ENCODE measurements around the gene CLK2.
A peak's percentile ranks its signal among the peaks of the same experiment; 100 is the strongest.
"Not testable (repeated sequence)": the region's sequence is repeated elsewhere in the genome, so short reads cannot be mapped to it uniquely, and the experiment has no call there.

CLK2 gene

DNA sequence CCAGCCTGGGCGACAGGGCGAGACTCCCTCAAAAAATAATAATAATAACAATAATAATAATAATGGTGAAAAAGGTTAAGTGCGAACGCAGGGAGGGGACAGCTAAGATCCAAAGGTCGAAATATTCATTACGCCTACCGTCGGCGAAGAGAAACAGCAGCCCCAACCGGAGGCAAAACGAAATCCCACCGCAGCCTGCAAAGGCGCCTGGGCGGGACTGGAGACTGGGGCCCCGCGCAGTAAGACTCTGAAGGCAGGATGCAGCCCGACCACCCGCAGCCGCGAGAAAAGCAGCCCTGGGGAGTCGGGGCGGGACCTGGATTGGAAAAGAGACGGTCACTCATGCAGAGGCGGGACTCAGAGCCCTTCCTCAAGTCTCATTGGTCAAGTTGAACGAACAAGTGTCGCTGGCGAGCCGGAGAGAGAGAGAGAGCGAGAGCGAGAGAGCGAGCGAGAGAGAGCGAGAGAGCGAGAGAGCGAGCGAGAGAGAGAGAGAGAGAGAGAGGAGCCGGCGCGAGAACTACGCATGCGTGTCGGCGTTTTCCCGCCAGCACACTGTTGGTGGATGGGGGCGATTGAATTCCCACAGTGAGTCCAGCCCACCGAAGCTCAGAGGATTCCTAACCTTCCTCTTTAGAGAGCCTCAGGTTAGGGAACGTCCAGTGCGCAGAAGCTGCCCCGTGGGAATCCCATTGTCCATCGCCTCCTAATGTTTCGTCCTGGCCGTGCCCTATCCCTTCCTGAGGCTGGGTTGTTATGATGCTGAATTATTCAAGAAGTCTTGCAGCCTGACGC, 28.7 kb downstream of the CLK2 start:
- DNase-seq (ENCODE audit: low read depth in 1 of 2, low spot score in 1 of 2): peak; percentile 96 to 100
- TF ChIP-seq JUND (IDR thresholded peaks at IDR 0.05; ENCODE audit: low read depth): no peak
- in situ Hi-C loops (cut with HindIII; ENCODE audit: low pct_unique_long_range_greater_than_20kb, low sequenced_read_pairs): no loop called here

DNA sequence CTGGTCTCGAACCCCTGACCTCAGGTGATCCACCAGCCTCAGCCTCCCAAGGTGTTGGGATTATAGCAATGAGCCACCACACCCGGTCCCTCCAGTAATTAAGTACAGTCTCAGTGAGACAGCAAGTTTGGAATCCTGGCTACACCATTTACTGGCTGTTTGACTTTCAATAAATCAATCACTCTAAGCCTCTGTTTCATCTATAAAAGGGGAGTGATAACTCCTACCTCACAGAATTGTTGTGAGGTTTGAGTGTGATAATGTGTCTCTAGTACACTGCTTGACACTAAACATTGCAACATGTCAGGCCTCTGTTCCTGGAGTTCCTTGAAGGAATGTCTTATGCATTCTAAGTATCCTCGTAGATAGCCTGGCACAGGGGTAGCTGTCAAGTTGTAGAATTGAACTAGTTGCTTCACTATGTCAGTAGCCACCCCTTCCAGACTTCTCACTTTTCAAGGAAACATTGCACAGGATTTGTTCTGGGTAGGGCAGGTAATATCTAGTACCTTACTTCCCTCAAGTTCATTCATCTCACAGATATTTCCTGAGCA, 30.4 kb downstream of the CLK2 start:
- no peak for DNase-seq (ENCODE audit: low read depth in 1 of 2, low spot score in 1 of 2)
- TF ChIP-seq JUND (IDR thresholded peaks at IDR 0.05; ENCODE audit: low read depth): no peak
- in situ Hi-C loops (cut with HindIII; ENCODE audit: low pct_unique_long_range_greater_than_20kb, low sequenced_read_pairs): no loop called here

DNA sequence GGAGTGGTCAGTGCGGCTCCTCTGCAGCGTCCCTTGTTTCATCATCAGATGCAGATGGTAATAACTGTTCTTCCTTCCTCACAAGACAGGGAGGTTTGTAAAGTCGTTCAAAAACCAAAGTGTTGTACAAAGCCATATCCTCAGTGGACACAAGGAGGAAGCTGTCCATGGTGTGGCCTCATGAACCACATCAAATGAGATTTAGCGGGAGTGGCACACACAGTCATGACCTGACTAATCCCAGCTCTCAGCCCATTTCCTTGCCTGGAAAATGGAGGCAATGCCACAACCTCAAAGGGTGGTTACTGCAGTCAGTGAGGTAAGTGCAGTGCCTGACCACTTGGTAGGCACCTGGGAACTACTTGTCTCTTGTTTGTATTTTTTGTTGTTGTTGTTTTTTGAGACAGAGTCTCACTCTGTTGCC, 31.5 kb downstream of the CLK2 start:
- no peak for TF ChIP-seq JUND (IDR thresholded peaks at IDR 0.05; ENCODE audit: low read depth)
- no peak for DNase-seq (ENCODE audit: low read depth in 1 of 2, low spot score in 1 of 2)
- in situ Hi-C loops (cut with HindIII; ENCODE audit: low pct_unique_long_range_greater_than_20kb, low sequenced_read_pairs): no loop called here

DNA sequence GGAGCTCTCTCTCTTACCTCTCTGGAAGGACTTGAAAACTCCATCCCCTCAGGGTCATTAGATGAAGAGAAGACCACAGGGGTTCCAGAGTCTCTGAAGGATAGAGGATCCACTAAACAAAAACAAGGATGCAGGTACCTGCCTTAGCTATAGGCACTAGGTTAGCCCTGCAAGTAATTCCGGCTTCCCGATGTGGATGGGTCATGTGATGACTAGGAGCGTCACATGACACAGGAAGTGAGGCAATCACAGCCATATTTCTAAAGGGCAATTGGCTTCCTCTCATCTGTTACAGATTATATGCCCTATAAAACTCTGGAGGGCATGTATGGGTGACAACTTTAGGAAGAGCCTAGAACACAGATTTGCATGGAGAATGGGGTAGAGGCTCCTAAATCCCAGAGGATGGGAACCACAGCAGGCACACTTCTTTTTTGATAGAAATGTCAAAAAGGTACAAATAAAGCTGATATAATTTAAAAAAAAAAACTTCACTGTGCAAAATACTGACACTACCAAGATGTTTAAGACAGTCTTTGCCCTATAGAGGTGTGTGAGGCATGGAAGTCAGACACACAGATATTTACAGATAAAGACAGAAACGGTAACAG, 32.1 kb downstream of the CLK2 start:
- 0 out of 2 replicates have a peak, but pooled peaks have one; percentile 14 for TF ChIP-seq JUND (IDR thresholded peaks at IDR 0.05; ENCODE audit: low read depth)
- peak; percentile 80 to 92 for DNase-seq (ENCODE audit: low read depth in 1 of 2, low spot score in 1 of 2)
- in situ Hi-C loops (cut with HindIII; ENCODE audit: low pct_unique_long_range_greater_than_20kb, low sequenced_read_pairs): no loop called here

DNA sequence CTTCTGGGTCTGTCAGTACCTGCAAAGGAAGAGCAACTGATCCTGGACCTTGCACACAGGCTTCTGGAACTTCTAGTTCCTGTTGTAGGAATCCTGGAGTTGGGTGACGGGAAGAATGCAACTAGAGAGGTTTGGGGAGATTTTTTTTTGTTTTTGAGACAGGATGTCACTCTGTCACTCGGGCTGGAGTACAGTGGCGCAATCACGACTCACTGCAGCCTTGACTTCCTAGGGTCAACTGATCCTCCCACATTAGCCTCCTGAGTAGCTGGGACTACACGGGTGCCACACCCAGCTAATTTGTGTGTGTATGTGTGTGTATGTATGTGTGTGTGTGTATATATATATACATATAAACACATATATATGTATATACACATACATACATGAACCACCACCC, 36.9 kb downstream of the CLK2 start:
- in situ Hi-C loops (cut with HindIII; ENCODE audit: low pct_unique_long_range_greater_than_20kb, low sequenced_read_pairs): no loop called here
- no peak for DNase-seq (ENCODE audit: low read depth in 1 of 2, low spot score in 1 of 2)
- TF ChIP-seq JUND (IDR thresholded peaks at IDR 0.05; ENCODE audit: low read depth): no peak

DNA sequence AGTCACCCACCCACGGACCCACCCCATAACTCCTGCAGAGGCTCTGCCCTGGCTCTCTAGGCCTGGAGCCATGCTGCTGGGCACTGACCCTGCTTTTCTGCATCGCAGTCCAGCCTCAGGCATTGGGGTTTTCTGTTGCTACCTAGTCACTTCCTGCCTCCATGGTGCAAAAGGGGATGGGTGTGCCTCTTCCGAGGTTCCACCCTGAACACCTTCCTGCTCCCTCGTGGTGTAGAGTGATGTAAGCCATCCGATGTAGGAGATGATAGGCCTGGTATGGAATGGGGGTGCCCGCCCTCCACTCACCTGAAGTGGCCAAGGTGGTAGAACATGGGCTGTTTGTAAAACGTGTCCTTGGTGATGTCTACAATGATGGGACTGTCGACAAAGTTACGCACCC, 37.9 kb downstream of the CLK2 start:
- in situ Hi-C loops (cut with HindIII; ENCODE audit: low pct_unique_long_range_greater_than_20kb, low sequenced_read_pairs); DNase-seq (ENCODE audit: low read depth in 1 of 2, low spot score in 1 of 2): not testable (repeated sequence)

DNA sequence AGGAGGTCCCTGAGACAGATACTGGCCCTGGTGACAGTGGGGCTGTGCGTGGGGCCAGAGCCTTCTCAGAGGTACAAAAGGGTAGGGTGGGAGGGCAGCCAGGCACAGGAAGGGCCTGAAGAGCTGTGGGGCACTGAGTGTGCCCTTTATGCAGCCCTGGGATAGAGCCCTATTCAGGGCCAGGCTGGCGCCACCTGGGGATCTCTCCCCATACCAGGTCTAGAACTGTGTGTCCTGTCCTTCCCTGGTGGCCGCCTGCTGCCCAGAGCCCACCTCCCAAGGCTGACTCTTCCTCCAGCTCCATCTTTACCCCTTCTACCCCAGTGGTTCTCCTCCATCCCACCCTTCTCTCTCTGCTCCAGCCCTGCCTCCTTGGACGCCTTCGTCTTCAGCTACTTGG, 39.8 kb downstream of the CLK2 start:
- DNase-seq (ENCODE audit: low read depth in 1 of 2, low spot score in 1 of 2); in situ Hi-C loops (cut with HindIII; ENCODE audit: low pct_unique_long_range_greater_than_20kb, low sequenced_read_pairs): not testable (repeated sequence)

DNA sequence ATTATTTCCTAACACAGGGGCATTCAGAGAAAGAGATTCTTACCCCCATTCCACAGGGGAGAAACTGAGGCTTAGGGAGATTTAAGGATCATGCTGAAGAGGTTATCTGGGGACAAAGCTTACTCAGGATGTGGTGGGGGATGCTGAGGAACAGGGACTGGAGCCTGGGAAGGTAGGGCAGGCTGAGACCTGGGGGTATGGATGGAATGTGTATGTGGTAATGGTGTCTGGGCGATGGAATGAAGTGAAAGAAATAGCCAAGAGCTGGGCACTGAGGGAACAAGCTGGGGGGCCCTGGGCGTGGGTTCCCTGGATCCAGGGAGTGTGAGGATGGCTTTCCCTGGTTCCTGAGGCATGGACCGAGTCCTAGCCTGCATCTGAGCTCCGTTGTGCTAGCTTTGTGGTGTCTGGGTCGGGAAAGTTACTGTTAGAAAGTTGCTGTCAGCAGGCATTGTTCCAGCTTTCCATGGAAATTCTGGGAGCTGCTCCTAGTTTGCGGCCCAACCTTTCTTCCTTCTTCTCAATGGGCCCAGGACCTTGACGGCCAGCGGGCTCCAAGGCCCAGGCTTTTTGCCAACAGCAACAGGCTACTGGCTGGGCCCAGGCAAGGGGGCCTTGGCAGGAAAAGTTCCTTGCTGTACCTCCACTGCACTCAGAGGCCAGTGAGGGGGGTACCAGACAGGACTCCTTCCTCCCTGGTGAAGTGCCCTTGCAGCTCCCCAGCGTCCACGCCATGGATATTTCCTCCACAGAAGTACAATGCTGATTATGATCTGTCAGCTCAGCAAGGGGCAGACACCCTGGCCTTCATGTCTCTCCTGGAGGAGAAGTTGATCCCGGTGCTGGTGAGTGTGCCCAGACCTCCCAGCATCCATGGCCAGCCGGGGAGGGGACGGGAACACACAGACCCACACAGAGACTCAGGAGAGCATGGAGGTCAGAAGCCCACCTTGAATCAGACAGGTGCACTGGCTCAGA, 41.0 kb downstream of the CLK2 start:
- in situ Hi-C loops (cut with HindIII; ENCODE audit: low pct_unique_long_range_greater_than_20kb, low sequenced_read_pairs); DNase-seq (ENCODE audit: low read depth in 1 of 2, low spot score in 1 of 2): not testable (repeated sequence)

DNA sequence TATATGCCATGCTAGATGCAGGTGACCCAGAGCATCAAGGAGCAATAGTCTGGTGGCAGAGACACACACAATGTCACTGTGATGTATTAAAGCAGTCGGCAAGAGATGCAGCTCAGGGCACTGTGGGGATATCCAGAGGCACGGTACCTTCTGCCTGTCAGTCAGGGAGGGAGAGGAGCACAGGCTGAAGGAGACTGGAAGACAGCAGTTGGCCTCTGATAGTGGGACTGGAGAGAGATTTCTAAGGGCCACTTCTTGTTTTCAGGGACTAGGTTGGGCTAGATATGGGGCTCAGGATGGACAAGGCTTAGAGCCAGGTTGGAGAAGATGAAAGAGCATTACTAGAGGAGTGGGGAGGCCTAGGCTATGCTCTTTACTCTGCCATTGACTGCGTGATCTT, 42.0 kb downstream of the CLK2 start:
- in situ Hi-C loops (cut with HindIII; ENCODE audit: low pct_unique_long_range_greater_than_20kb, low sequenced_read_pairs); DNase-seq (ENCODE audit: low read depth in 1 of 2, low spot score in 1 of 2): not testable (repeated sequence)

DNA sequence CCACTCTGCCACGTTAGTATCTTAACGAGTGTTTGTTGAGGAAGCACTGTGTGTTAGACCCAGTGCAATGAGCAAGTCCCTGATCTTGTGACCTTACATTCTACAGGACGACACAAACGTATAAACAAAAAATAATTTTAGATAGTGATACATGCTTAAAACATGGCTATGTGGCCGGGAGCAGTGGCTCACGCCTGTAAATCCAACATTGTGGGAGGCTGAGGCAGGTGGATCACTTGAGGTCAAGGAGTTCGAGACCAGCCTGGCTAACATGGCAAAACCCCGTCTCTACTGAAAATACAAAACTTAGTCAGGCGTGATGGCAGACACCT, 45.2 kb downstream of the CLK2 start:
- no peak for TF ChIP-seq JUND (IDR thresholded peaks at IDR 0.05; ENCODE audit: low read depth)
- in situ Hi-C loops (cut with HindIII; ENCODE audit: low pct_unique_long_range_greater_than_20kb, low sequenced_read_pairs): no loop called here
- no peak for DNase-seq (ENCODE audit: low read depth in 1 of 2, low spot score in 1 of 2)

DNA sequence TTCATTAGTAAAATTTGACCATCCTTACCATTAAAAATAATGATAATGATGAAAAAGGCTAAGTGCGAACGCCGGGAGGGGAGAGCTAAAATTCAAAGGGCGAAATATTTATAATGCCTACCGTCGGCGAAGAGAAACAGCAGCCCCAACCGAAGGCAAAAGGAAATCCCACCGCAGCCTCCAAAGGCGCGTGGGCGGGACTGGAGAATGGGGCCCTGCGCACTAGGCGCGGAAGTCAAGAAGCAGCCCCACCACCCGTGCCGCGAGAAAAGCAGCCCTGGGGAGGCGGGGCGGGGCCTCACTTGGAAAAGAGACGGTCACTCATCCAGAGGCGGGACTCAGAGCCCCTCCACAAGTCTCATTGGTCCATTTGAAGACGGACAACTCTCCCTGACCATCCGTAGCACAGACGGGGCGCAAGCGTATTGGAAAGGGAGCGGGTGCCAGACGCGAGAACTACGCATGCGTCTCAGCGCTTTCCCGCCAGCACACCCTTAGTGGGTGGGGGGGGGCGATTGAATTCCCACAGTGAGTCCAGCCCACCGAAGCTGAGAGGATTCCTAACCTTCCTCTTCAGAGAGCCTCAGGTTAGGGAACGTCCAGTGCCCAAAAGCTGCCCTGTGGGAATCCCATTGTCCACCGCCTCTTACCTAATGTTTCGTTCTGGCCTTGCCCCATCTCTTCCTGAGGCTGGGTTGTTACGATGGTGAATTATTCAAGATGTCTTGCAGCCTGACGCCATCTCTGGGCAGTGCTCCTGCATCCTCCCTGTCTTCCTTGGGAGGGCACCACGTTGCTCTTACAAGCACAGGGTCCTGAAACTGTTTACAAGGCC, 45.8 kb downstream of the CLK2 start:
- no peak for TF ChIP-seq JUND (IDR thresholded peaks at IDR 0.05; ENCODE audit: low read depth)
- peak; percentile 99 to 100 for DNase-seq (ENCODE audit: low read depth in 1 of 2, low spot score in 1 of 2)
- in situ Hi-C loops (cut with HindIII; ENCODE audit: low pct_unique_long_range_greater_than_20kb, low sequenced_read_pairs): no loop called here

DNA sequence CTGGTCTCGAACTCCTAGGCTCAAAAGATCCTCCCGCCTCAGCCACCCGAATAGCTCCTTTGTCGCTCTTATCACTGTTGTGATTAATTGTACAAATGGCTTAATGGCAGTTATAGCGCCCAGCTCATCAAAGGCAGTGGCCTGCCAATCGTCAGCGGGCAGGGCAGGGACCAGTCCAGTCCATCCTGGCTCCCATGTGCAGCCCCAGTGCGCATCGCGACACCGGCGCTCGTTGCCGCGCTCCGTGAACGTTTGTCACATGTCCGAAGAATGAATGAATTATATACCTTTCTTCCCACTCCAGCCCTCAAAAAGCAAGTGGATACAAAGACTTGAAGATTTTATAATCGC, 46.4 kb downstream of the CLK2 start:
- DNase-seq (ENCODE audit: low read depth in 1 of 2, low spot score in 1 of 2): peak in 1 of 2 experiments; percentile 78
- in situ Hi-C loops (cut with HindIII; ENCODE audit: low pct_unique_long_range_greater_than_20kb, low sequenced_read_pairs): no loop called here
- no peak for TF ChIP-seq JUND (IDR thresholded peaks at IDR 0.05; ENCODE audit: low read depth)
